Suprapubic skin (tissue), 4 donors: ENCODE measurements around the gene FAM193A.

Experiments
- EP300 ChIP-seq: sonication (generic); formaldehyde crosslinking; IDR thresholded peaks from one replicate; pipeline ENCODE4 v1.6.1; 2017; ENCODE audit warnings: antibody characterized with exemption
- POLR2A ChIP-seq, 2 donors: fragments of 450-650 bp; IDR thresholded peaks; one replicate each; pipeline ENCODE4 v1.6.1; 2017; ENCODE audit warnings: antibody characterized with exemption in 2 of 2, mild to moderate bottlenecking in 2 of 2, moderate library complexity in 2 of 2
- POLR2AphosphoS5 ChIP-seq, 3 donors: sonication (generic); formaldehyde crosslinking; IDR thresholded peaks; one replicate each; pipeline ENCODE4 v1.6.1; 2017; ENCODE audit warnings: antibody characterized with exemption in 3 of 3
- TF ChIP-seq, protein P1 (sequence below), 2 donors: fragments of 200-600 bp in 1 of 2; fragments of 450-650 bp in 1 of 2; sonication (generic) in 1 of 2; IDR thresholded peaks; one replicate each; pipeline ENCODE4 v1.5.1; 2016 to 2019; ENCODE audit warnings: antibody characterized with exemption in 2 of 2, mild to moderate bottlenecking in 1 of 2, moderate library complexity in 1 of 2

DNA sequence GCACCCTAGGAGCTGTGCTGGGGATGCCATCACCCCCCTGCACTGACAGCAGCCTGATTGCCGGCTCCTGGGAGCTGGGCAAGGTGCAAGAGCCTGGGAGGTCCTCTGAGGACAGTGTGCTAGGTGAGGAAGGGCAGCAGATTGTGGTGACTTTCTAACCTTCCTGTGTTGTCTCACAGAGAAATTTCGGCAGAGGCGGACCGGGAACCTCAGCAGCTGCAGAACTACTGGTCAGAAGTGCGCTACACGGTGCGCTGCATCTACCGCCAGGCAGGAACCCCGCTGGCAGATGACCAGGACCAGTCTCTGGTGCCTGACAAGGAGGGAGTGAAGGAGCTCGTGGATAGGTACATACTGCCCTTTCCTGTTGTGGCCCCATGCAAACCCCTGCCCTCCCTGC lies 89.8 kb downstream of the FAM193A start:
- TF ChIP-seq POLR2A (IDR thresholded peaks at IDR 0.05), result no peak
- TF ChIP-seq, protein P1, sequence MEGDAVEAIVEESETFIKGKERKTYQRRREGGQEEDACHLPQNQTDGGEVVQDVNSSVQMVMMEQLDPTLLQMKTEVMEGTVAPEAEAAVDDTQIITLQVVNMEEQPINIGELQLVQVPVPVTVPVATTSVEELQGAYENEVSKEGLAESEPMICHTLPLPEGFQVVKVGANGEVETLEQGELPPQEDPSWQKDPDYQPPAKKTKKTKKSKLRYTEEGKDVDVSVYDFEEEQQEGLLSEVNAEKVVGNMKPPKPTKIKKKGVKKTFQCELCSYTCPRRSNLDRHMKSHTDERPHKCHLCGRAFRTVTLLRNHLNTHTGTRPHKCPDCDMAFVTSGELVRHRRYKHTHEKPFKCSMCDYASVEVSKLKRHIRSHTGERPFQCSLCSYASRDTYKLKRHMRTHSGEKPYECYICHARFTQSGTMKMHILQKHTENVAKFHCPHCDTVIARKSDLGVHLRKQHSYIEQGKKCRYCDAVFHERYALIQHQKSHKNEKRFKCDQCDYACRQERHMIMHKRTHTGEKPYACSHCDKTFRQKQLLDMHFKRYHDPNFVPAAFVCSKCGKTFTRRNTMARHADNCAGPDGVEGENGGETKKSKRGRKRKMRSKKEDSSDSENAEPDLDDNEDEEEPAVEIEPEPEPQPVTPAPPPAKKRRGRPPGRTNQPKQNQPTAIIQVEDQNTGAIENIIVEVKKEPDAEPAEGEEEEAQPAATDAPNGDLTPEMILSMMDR (IDR thresholded peaks at IDR 0.05), result no peak
- no peak for TF ChIP-seq EP300
- TF ChIP-seq POLR2AphosphoS5 (IDR thresholded peaks at IDR 0.05), result no peak
